ENCODE results near the gene ZNF544.
A peak's percentile ranks its signal among the peaks of the same experiment; 100 is the strongest.

The ZNF544 gene

DNA sequence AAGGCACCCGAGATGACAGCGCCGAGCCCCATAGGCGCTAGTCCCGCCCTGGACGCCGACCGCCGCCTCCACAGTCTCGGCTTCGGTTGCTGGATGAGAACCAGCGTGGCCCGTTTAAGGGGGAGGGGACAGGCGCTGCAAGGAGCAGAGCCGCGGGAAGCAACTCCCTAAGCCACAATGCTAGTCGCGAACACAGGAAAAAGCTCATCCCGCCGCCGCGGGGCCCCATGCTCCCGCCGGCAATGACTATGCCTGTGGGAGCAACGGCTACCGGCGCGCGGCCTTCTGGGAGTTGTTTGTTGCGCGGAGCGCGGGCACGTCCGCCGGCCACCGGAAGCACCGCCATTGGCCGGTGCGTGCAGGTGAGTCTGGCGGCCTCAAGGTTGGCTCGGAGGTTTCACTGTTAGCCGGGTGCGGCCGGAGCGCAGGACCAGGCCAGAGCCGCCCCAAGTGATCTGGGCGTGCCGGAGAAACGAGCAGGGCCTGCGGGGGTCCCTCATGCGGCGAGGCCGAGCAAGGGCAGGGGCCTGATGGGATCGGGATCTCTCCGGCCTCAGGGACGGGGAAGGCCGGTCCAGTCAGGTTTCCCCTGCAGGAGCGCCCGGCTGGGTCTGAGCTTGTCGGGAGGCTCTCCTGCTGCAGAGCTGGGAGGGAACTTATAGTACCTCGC lies at the start of gene ZNF544:
Gene ZNF544 (plus strand): TSS at position 330 of the 670 bp plus-strand sequence. CDS start 15,110 bp downstream, outside the sequence.
- peak; percentile 64 to 97 (median 82) for DNase-seq
- intact Hi-C loops (cut with DNase I): no loop called here

DNA sequence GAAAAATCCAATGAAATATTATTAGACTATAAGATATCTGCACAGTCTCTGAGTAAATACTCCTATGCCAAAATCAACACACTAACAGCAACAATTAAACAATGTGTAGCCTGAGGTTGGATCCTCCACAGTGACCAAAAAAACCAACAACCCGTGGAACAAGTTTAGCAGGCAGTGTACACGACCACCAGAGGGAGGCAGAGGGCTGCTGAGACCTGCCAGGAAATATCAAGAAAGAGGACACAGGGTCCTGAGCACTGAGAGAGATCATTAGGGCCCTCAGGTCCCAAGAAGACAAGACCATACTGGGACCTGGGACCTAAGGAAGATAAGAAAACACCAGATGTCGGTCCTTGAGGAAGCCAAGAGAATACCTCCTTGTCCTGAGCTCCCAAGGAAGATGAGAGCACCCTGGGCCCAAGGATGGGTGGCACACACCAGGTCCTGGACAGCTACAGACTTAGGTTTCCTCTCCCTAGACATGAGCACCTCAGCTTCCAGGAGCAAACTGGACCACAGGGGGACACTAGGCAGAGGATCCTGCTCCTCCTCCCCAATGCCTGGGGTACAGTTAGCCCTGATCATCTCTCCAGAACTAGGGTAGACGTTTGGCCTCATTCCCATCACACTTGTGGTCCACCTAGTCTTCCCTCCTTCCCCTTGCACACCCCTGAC lies 46.7 kb upstream of the ZNF544 start:
- DNase-seq: peak in 2 of 10 donors; percentile 22 to 51
- intact Hi-C loops (cut with DNase I): loop anchor here (5.0 to 10.0 kb wide), 2 partner anchors 95 to 123 kb away; partner anchors contain the start of genes ERVK3-1 and ZNF8

DNA sequence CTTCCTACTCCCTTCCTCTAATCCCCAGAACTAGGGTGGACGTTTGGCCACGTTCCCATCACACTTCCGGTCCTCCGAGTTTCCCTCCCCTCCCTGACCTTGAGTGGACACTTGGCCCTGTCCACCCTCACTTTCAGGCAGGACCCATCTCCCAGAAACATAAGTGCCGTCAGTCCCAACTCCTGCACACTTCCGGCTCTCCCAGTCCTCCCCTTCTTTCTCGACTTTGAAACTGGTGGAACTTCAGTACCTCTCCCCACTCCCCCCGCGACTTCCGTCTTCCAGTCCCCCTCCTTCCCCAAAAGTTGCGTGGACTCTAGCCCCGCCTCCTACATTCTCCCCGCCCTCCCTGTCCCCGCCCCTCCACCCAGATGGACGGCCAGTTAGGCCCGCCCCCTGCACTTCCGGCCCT lies 46.1 kb upstream of the ZNF544 start:
- intact Hi-C loops (cut with DNase I): loop anchor here (5.0 to 10.0 kb wide), 2 partner anchors 95 to 122 kb away; partner anchors contain the start of genes ERVK3-1 and ZNF8
- DNase-seq: no peak

DNA sequence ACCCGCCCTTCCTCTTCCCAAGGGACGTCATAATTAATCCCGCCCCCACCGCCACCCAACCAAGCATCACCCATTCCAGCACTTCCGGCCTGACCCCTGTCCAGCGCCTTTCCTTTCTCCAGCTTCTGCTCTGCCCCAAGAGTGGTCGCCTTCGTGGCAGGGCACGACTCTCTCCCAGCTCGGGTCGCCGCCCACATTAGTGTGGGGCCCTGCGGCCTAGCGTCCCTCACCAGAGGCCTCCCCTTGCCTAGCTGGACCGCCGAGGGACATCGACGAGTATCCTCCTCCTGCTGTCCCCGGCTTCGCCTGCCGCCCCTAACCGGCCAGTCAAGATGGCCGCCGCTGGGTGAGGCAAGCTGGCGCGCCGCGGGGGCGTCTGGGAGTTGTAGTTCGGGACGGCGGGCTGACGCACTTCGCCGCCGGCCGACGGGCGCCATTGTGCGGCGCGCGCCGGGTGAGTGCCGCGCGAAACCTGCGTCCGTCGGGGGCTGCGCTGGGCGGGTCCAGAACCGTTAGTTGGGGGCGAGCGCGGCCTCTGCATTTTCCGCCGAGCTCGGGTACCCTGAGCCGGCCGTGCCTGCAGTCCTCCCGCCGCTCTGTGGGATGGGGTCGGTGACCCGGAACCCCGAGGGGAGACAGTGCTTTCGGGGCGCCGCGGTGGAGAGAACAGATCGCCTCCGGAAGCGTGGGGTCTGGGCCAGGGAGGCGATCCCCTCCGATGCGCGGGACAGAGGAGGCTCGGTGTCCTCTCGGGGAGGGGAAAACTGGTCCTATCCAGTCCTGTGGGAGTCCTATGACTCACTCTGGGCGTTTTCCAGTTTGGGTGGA lies 45.5 kb upstream of the ZNF544 start, which contains the start of gene ZNF274:
Gene ZNF274 (plus strand): TSS at position 73 of the 828 bp plus-strand sequence. CDS start 905 bp downstream, outside the sequence.
- intact Hi-C loops (cut with DNase I): loop anchor here (5.0 to 10.0 kb wide), 2 partner anchors 94 to 122 kb away; partner anchors contain the start of genes ERVK3-1 and ZNF8
- DNase-seq: peak; percentile 77 to 98 (median 88)

DNA sequence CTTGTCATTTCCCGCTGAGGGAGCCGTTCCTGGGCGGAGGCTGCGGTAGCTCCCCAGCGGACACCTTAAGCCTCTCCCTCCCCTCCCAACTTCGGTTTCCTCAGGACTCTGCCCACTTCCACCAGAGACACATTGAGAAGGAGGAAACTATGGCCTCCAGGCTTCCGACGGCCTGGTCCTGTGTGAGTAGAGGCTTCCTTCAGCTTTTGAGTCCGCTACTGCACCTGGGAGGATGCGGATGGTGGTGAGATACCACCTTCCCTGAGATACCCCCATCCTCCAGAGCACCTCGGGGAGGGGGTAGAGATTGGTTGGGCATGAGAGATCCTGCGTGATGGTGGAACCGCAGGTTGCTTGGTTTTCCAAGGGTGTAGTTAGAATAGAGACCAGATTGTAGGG lies 44.9 kb upstream of the ZNF544 start:
- no peak for DNase-seq
- intact Hi-C loops (cut with DNase I): loop anchor here (5.0 to 10.0 kb wide), 2 partner anchors 93 to 121 kb away; partner anchors contain the start of genes ERVK3-1 and ZNF8

DNA sequence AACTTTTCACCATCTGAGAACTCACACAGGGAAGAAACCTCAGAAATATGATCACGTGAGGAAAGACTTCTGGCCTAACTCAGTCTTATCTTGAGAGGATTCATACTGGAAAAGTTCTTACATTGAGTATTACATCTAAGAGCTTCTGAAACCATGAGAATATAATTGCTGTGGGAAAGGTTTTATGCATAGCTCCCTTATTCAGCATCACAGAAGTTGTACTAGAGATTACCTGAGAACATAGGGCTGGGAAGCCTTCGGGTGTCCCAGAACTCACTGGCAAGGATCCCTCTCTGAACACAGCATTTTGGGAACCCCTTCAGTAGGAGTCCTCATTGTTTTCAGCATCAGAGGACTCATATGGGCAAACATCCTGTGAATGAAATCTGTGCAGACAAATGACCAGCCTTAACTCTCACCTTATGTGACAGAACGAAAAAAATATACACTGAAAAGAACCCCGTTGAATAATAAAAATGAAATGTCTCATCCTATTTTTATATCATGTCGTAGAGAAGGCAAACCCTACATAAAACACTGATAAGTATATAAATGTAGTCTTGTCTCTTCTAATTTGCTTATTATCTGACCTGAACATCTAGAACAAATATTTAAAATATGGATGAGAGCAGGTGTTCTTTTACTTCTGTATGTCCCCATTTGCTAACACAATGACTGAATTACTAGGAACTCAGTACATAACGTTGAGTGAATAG lies 31.7 kb upstream of the ZNF544 start:
- no peak for DNase-seq
- intact Hi-C loops (cut with DNase I): no loop called here

DNA sequence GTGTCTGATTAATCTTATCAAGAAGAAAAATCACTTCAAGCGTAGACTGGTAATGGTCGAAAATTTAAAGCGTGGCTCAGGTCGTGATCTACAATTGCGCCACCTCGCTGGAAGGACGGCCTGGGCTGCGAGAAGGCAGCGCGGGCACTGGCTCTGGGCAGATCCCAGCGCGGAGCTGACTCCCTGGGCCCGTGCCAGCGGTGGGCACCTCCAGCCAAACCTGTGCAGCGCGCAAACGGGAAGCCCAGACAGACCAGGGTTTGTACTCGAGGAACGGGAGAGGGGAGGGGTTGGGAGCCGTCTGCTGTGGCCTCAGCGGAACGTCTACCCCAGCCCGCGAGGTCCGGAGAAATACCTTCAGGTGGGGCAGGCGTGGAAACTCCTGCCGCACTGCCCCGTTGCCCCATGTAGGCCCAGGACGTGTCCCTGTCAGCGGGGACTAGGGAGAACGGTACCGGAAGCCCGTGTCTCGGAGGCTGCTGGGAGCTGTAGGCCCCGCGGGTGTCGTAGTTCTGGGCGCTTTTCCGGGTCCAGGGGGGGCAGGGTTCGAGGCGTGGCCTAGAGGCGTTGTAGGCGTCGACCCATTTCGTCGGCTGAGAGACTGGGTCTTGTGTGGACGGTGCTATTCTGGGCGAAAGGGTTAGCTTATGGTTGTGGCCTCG lies 24.8 kb upstream of the ZNF544 start:
- DNase-seq: no peak
- intact Hi-C loops (cut with DNase I): no loop called here

DNA sequence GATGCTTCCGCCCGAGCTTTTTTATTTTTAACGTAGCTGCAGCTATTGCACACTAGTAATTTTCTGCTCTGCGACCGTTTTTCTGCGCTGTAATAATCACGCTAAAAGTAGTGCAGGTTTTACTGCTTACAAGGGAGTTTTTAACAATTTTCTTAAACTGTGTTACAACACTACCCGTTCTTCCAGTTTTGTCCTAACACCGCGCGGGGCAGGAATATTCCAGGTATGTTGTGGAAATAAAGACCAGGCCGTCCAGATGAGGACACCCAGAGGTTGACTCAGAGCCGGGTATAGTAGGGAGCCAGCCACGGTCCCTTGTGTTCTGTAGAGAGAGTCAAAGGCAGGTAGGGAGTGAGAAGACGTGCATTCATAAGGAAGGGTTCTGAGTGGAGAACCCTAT lies 24.1 kb upstream of the ZNF544 start:
- intact Hi-C loops (cut with DNase I): no loop called here
- DNase-seq: no peak

DNA sequence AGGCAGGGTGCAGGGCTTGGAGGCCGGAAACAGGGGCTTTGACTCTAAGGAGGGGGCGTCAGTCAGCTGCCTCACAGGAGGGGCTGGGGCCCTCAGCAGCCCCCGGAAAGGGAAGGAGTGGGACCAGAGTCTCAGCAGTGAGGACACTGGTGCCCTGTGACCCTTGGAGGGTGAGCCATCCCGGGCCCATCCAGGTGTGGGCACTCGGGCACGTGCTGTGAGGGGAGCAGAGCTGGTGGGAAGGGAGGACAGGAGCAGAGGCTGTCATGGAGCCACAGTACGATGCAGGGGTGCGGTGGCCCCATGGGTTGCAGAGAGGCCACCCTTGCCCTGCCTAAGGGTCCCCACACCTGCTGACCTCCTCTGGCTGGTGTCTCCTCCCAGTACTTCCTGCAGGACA lies 19.1 kb upstream of the ZNF544 start:
- no peak for DNase-seq
- intact Hi-C loops (cut with DNase I): no loop called here

DNA sequence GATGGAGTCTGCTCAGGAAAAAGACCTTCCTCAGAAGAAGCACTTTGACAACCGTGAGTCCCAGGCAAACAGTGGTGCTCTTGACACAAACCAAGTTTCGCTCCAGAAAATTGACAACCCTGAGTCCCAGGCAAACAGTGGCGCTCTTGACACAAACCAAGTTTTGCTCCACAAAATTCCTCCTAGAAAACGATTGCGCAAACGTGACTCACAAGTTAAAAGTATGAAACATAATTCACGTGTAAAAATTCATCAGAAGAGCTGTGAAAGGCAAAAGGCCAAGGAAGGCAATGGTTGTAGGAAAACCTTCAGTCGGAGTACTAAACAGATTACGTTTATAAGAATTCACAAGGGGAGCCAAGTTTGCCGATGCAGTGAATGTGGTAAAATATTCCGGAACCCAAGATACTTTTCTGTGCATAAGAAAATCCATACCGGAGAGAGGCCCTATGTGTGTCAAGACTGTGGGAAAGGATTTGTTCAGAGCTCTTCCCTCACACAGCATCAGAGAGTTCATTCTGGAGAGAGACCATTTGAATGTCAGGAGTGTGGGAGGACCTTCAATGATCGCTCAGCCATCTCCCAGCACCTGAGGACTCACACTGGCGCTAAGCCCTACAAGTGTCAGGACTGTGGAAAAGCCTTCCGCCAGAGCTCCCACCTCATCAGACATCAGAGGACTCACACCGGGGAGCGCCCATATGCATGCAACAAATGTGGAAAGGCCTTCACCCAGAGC lies 16.2 kb upstream of the ZNF544 start:
- DNase-seq: no peak
- intact Hi-C loops (cut with DNase I): no loop called here

DNA sequence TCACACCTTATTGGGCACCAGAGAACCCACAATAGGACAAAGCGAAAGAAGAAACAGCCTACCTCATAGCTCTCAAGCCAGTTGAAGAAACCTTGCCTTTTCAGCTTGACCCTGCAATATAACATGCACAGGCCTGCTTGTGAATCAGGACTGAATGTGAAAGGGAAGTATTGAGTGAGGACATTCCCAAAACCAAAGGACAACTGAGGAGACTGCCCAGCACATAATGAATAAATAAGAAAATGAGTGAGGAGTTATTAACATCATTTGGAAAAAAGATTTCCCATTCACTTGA lies 15.7 kb upstream of the ZNF544 start:
- intact Hi-C loops (cut with DNase I): no loop called here
- no peak for DNase-seq

DNA sequence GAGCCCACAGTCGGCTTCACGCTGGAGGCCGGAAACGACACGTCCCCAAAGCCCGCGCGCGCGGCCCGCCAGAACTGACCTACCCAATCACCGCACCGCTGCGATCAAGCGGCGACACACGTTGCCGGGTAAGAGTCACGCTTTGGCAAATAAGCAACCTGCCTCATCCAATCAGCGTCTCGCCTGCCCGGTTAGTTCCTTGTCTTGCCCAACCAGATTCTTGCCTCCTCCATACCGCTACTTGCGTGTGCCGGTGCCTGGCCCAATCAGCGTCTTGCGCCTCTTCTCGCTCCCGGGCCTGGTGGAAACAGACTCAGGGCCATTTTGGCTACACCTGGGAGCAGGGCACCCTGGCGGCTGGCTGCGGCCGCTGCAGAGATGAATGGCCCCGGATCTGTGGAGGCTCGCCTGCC lies 11.6 kb upstream of the ZNF544 start:
- DNase-seq: peak in 1 of 10 donors; percentile 66

DNA sequence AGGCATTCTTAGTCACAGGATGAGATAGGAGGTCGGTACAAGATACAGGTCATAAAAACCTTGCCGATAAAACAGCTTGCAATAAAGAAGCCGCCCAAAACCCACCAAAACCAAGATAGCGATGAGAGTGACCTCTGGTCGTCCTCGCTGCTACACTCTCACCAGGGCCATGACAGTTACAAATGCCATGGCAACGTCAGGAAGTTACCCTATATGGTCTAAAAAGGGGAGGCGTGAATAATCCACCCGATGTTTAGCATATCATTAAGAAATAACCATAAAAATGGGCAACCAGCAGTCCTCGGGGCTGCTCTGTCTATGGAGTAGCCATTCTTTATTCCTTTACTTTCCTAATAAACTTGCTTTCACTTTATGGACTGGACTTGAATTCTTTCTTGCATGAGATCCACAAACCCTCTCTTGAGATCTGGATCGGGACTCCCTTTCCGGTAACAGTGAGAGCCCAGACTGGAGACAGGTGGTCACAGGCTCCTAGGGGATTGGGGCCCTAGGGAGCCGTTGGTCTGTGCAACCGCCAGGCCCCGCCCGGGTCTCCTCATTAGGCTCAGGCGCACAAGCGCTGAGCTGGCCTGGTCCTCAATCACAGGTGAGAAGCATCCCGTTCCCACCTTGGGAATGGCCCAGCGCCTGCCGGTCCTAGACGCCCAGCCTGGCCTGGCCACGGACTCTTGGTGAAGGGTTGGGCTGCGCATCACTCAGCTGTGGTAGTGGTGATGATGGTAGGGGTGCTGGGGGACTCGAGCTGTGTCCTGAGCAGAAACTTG lies 10.9 kb upstream of the ZNF544 start:
- DNase-seq: no peak
- intact Hi-C loops (cut with DNase I): no loop called here

More for the DNA sequence above, 11.6 kb upstream of the ZNF544 start:
- intact Hi-C loops (cut with DNase I): no loop called here

DNA sequence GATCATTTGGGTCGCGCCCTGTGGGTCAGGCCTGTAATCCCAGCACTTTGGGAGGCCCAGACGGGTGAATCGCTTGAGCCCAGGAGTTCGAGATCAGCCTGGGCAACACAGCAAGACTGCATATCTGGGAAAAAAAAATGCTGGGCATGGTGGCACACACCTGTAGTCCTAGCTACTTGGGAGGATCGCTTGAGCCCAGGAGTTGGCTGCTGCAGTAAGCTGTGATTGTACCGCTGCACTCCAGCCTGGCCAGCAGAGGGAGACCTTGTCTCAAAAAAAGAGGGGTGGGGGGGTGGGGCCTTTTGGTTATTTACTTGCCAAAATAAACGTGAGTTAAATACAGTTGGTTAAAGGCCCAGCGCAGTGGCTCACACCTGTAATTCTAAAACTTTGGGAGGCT lies 9.8 kb upstream of the ZNF544 start:
- DNase-seq: no peak
- intact Hi-C loops (cut with DNase I): no loop called here

DNA sequence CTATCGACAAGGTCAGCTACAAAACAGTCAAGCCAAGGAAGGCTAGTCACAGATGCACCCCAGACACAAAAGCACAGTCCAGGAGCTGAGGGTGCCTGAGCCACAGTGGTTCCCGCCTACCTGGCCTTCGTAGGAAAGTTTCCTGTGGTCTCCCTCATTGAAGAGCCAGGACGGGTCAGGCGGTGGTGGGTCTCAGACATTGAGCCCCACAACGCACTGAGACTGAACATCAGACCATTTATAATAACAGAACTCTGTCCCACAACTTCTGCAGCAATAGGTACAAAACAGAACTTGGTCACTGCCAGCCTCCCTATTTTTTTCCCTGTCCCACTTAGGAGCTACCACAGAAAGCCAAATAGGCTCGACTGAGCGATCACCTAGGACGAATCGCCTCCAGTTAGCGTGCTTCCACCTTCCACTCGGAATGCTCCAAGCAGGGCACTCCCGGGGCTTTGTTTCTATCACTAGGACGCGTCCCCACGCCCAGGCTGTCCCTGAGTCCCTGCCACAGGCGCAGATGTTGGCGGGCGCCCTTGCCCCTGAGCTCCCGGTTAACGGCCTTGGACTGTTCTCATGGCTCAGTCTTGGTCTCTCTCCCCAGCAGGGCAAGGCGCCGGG lies 640 bp upstream of the ZNF544 start:
- intact Hi-C loops (cut with DNase I): no loop called here

DNA sequence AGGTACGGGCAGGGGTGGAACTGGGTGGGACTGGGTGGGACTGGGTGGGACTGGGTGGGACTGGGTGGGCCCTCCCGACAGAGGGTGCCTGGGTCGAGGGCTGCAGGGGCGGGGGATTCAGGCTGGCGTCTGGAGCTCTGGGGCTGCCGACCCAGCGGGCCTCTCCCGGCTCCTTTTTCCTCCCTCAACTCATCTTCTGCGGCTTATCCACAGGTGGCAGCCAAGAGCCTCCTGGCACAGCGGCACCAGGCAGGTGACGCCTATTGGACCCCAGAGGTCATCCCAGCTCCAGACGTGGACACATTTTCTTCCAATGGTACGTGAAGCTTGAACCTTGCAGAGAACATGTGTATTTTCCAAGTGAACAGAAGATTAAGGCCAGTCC lies 533 bp downstream of the ZNF544 start:
- intact Hi-C loops (cut with DNase I): no loop called here
- peak in 3 of 10 donors; percentile 10 to 15 (median 15) for DNase-seq

More for the DNA sequence above, 640 bp upstream of the ZNF544 start:
- DNase-seq: peak in 2 of 10 donors; percentile 11 to 20

DNA sequence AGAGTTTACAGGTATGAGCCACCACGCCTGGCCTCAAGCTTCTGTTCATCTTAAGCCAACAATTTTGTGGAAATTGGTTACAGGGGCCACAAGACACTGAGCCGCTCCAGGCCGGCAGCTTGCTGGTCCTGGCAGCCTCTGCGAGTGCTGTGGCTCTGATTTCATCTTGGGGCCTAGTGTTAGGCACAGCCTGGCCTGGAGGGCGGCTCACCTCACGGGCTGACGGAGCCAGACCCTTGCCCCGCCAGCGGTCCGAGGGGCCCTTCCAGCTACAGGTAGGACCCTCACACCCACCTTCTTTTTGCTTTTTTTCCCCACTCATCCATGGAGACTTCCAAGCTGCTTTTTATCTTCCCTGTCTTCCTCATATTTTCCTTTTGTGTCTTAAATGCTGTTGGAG lies 8.6 kb downstream of the ZNF544 start:
- intact Hi-C loops (cut with DNase I): no loop called here
- no peak for DNase-seq

DNA sequence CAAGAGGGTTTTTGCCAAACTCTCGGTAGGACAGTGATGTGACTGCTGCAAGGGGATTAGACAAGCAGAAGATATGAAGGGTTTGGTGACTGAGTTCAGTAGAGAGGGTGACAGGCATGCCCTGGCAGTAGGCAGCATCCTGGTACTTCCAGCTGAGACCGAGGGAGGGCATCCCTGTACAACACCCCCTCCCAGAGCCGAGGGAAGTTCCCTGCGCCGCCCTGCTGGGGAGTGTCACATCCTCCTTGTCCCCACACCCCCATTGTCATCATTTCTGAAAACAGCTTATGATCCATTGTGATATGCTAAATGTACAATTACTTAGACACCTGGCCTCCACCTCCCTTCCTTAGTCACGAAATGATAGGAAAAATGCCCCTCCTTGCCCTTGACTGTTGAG lies 14.6 kb downstream of the ZNF544 start:
- intact Hi-C loops (cut with DNase I): no loop called here
- no peak for DNase-seq

Measured in posterior cingulate gyrus (tissue), 11 donors.